Caco-2 (cell line): ENCODE measurements around the gene ZNF146. TPM values are rescaled to one million over a fixed set of nuclear protein-coding genes. Genes with fewer than 3 reads are reported as not detected.

Source experiments
- BruUV-seq: library from RNA; stranded (reverse); fragments of 400-500 nt; replicated peaks from 2 replicates; lab custom pipeline; 2021; lab: Mats Ljungman, UMichigan
- CTCF ChIA-PET: fragments of 300-600 bp; sonication (Branson Sonifier 250); formaldehyde crosslinking; loops from one replicate; lab custom pipeline; 2022; ENCODE audit warnings: antibody characterized with exemption; lab: Charles Lee
- POLR2A ChIA-PET: fragments of 300-600 bp; sonication (Branson Sonifier 250); formaldehyde crosslinking; loops from one replicate; lab custom pipeline; 2022; ENCODE audit warnings: antibody characterized with exemption; lab: Charles Lee
- DNase-seq, 2 experiments: peaks; one replicate each; pipeline versions ENCODE4 v3.0.0 to v3.0.0-alpha.2; 2020 to 2022
- H3K27me3 ChIP-seq: replicated peaks from 2 replicates; pipeline ENCODE4 v1.6.0; 2011; ENCODE audit warnings: low read length; ENCODE audit not compliant: control insufficient read depth, insufficient read depth
- H3K36me3 ChIP-seq: 2 replicates; pipeline ENCODE4 v1.5.1; 2011; ENCODE audit warnings: low read length; ENCODE audit not compliant: control insufficient read depth, insufficient read depth
- H3K4me1 ChIP-seq: fragments of 250-450 bp; sonication (Bioruptor Pico); 2 replicates; pipeline ENCODE4 v1.5.1; 2020; ENCODE audit warnings: mild to moderate bottlenecking
- H3K4me3 ChIP-seq: 2 replicates; pipeline ENCODE4 v1.5.1; 2011; ENCODE audit warnings: low read depth, mild to moderate bottlenecking, control low read depth, low read length
- H3K9me3 ChIP-seq: fragments of 250-450 bp; sonication (Bioruptor Pico); 2 replicates; pipeline ENCODE4 v1.5.1; 2020; ENCODE audit warnings: mild to moderate bottlenecking, moderate library complexity
- H3K27ac Mint-ChIP-seq: one replicate; pipeline ENCODE4 v1.8.0; 2022; ENCODE audit warnings: mixed read lengths; ENCODE audit not compliant: unreplicated experiment
- H3K27me3 Mint-ChIP-seq: one replicate; pipeline ENCODE4 v1.8.0; 2022; ENCODE audit warnings: mixed read lengths; ENCODE audit not compliant: insufficient read depth, unreplicated experiment
- H3K36me3 Mint-ChIP-seq: one replicate; pipeline ENCODE4 v1.8.0; 2022; ENCODE audit warnings: mild to moderate bottlenecking, mixed read lengths; ENCODE audit not compliant: insufficient read depth, unreplicated experiment
- H3K4me1 Mint-ChIP-seq: one replicate; pipeline ENCODE4 v1.8.0; 2022; ENCODE audit warnings: low read depth, mixed read lengths; ENCODE audit not compliant: unreplicated experiment
- H3K4me3 Mint-ChIP-seq: one replicate; pipeline ENCODE4 v1.8.0; 2022; ENCODE audit warnings: mild to moderate bottlenecking, moderate library complexity, mixed read lengths; ENCODE audit not compliant: unreplicated experiment
- H3K9me3 Mint-ChIP-seq: one replicate; pipeline ENCODE4 v1.8.0; 2022; ENCODE audit warnings: mixed read lengths; ENCODE audit not compliant: unreplicated experiment
- CTCF ChIP-seq, 2 experiments: fragments of 200-600 bp in 1 of 2; IDR thresholded peaks; 1 replicate in 1 of 2; 2 replicates in 1 of 2; pipeline versions ENCODE4 v1.5.1 to v1.8.0; 2011 to 2022; ENCODE audit warnings: antibody characterized with exemption in 1 of 2, control low read depth in 1 of 2, inconsistent platforms in 1 of 2, low read depth in 1 of 2, low read length in 1 of 2, mild to moderate bottlenecking in 1 of 2, moderate library complexity in 1 of 2; ENCODE audit not compliant: insufficient read depth in 1 of 2, severe bottlenecking in 1 of 2, unreplicated experiment in 1 of 2
- intact Hi-C: fragments of 100-400 bp; cut with micrococcal nuclease; formaldehyde crosslinking; loops from one replicate; pipeline ENCODE4 v1.10.0; 2022; ENCODE audit not compliant: unreplicated experiment
- total RNA-seq: library from RNA; stranded (reverse); gene quantifications from 2 replicates; pipeline ENCODE4 v1.2.3, GENCODE V29; 2022

Gene ZNF146
- total RNA-seq, 1 experiment from 2014 or later: 76.4 TPM

- Histone ChIP-seq H3K36me3 (no peaks in the 10 kb centered on the region), H3K27me3 (no peaks in the 10 kb centered on the region), H3K9me3 (no peaks in the 10 kb centered on the region), H3K4me1 (no peaks in the 10 kb centered on the region), H3K4me3 (no peak overlapping the region)
- H3K27me3 Mint-ChIP-seq: peaks cover 8% of the 10 kb centered on the region
- peaks cover 23% of the 10 kb centered on the region for H3K9me3 Mint-ChIP-seq
- ChIA-PET CTCF (no interaction called here), POLR2A (no interaction called here)
- no peak overlapping the region for H3K27ac Mint-ChIP-seq
- TF ChIP-seq CTCF (IDR thresholded peaks at IDR 0.05; ENCODE audit: insufficient read depth in 1 of 2, low read depth in 1 of 2, low read length in 1 of 2, severe bottlenecking in 1 of 2, unreplicated experiment in 1 of 2): no peak
- H3K36me3 Mint-ChIP-seq: no peaks in the 10 kb centered on the region
- intact Hi-C loops: no loop called here
- no peak overlapping the region for H3K4me3 Mint-ChIP-seq
- DNase-seq: no peak
- no peaks in the 10 kb centered on the region for H3K4me1 Mint-ChIP-seq
- no TSS peak for BruUV-seq
Measured at GRCh38 chr19:36259211-36259610, 44.3 kb downstream of the ZNF146 start.

- no peak overlapping the region for H3K4me3 Mint-ChIP-seq
- DNase-seq: no peak
- H3K9me3 Mint-ChIP-seq: peaks cover 32% of the 10 kb centered on the region
- Histone ChIP-seq H3K27me3 (no peaks in the 10 kb centered on the region), H3K9me3 (no peaks in the 10 kb centered on the region), H3K4me1 (no peaks in the 10 kb centered on the region), H3K4me3 (no peak overlapping the region), H3K36me3 (no peaks in the 10 kb centered on the region)
- intact Hi-C loops: no loop called here
- BruUV-seq: no TSS peak
- H3K27me3 Mint-ChIP-seq: peaks cover 10% of the 10 kb centered on the region
- POLR2A ChIA-PET: no interaction called here
- H3K36me3 Mint-ChIP-seq: no peaks in the 10 kb centered on the region
- no peaks in the 10 kb centered on the region for H3K4me1 Mint-ChIP-seq
- CTCF ChIA-PET: no interaction called here
- no peak for TF ChIP-seq CTCF (IDR thresholded peaks at IDR 0.05; ENCODE audit: insufficient read depth in 1 of 2, low read depth in 1 of 2, low read length in 1 of 2, severe bottlenecking in 1 of 2, unreplicated experiment in 1 of 2)
- H3K27ac Mint-ChIP-seq: no peak overlapping the region
Measured at GRCh38 chr19:36265064-36265463, 50.2 kb downstream of the ZNF146 start.

GRCh38 chr19:36265856-36266374 is 51.0 kb downstream of the ZNF146 start:
- H3K9me3 Mint-ChIP-seq: peaks cover 32% of the 10 kb centered on the region
- no peaks in the 10 kb centered on the region for H3K9me3 ChIP-seq
- H3K27ac Mint-ChIP-seq: no peak overlapping the region
- ChIA-PET CTCF (no interaction called here), POLR2A (no interaction called here)
- no TSS peak for BruUV-seq
- no peaks in the 10 kb centered on the region for H3K36me3 Mint-ChIP-seq
- intact Hi-C loops: no loop called here
- peaks cover 10% of the 10 kb centered on the region for H3K27me3 Mint-ChIP-seq
- no peak overlapping the region for H3K4me3 ChIP-seq
- no peaks in the 10 kb centered on the region for H3K27me3 ChIP-seq
- no peaks in the 10 kb centered on the region for H3K4me1 ChIP-seq
- H3K4me3 Mint-ChIP-seq: no peak overlapping the region
- H3K36me3 ChIP-seq: no peaks in the 10 kb centered on the region
- DNase-seq: no peak
- no peaks in the 10 kb centered on the region for H3K4me1 Mint-ChIP-seq
- no peak for TF ChIP-seq CTCF (IDR thresholded peaks at IDR 0.05; ENCODE audit: insufficient read depth in 1 of 2, low read depth in 1 of 2, low read length in 1 of 2, severe bottlenecking in 1 of 2, unreplicated experiment in 1 of 2)
